ENCODE results near the gene MPEG1.

Gene MPEG1

GRCh38 chr11:59216641-59217564 is 4.2 kb upstream of the MPEG1 start:
- DNase-seq (ENCODE audit: low read depth) = no peak

- DNase-seq (ENCODE audit: low read depth) = no peak
Measured at GRCh38 chr11:59214141-59214893, 1.6 kb upstream of the MPEG1 start.

GRCh38 chr11:59212222-59212621 is 505 bp downstream of the MPEG1 start:
- no peak for DNase-seq (ENCODE audit: low read depth)

- no peak for DNase-seq (ENCODE audit: low read depth)
Measured at GRCh38 chr11:59208956-59209355, 3.8 kb downstream of the MPEG1 start.

- DNase-seq (ENCODE audit: low read depth) = no peak
Measured at GRCh38 chr11:59207988-59208451, 4.7 kb downstream of the MPEG1 start.

GRCh38 chr11:59206635-59207034 is 6.1 kb downstream of the MPEG1 start:
- DNase-seq (ENCODE audit: low read depth) = no peak

- no peak for DNase-seq (ENCODE audit: low read depth)
Measured at GRCh38 chr11:59205648-59206047, 7.1 kb downstream of the MPEG1 start.

- DNase-seq (ENCODE audit: low read depth) = no peak
Measured at GRCh38 chr11:59204746-59205145, 8.0 kb downstream of the MPEG1 start.

GRCh38 chr11:59201353-59201752 is 11.4 kb downstream of the MPEG1 start:
- DNase-seq (ENCODE audit: low read depth) = no peak

- DNase-seq (ENCODE audit: low read depth) = no peak
Measured at GRCh38 chr11:59200423-59200746, 12.3 kb downstream of the MPEG1 start.

GRCh38 chr11:59199546-59200422 is 12.9 kb downstream of the MPEG1 start:
- no peak for DNase-seq (ENCODE audit: low read depth)

- no peak for DNase-seq (ENCODE audit: low read depth)
Measured at GRCh38 chr11:59198726-59199125, 14.0 kb downstream of the MPEG1 start.

GRCh38 chr11:59197991-59198390 is 14.7 kb downstream of the MPEG1 start:
- DNase-seq (ENCODE audit: low read depth) = no peak

- DNase-seq (ENCODE audit: low read depth) = no peak
Measured at GRCh38 chr11:59196777-59197176, 15.9 kb downstream of the MPEG1 start.

GRCh38 chr11:59195586-59195985 is 17.1 kb downstream of the MPEG1 start:
- no peak for DNase-seq (ENCODE audit: low read depth)

GRCh38 chr11:59193587-59194130 is 19.1 kb downstream of the MPEG1 start:
- DNase-seq (ENCODE audit: low read depth) = no peak

GRCh38 chr11:59192446-59193020 is 20.2 kb downstream of the MPEG1 start:
- DNase-seq (ENCODE audit: low read depth) = no peak

GRCh38 chr11:59191890-59192289 is 20.8 kb downstream of the MPEG1 start:
- DNase-seq (ENCODE audit: low read depth) = no peak

- no peak for DNase-seq (ENCODE audit: low read depth)
Measured at GRCh38 chr11:59191095-59191494, 21.6 kb downstream of the MPEG1 start.

GRCh38 chr11:59189986-59190385 is 22.7 kb downstream of the MPEG1 start:
- DNase-seq (ENCODE audit: low read depth) = no peak

- DNase-seq (ENCODE audit: low read depth) = no peak
Measured at GRCh38 chr11:59188954-59189353, 23.8 kb downstream of the MPEG1 start.

GRCh38 chr11:59187587-59187986 is 25.1 kb downstream of the MPEG1 start:
- no peak for DNase-seq (ENCODE audit: low read depth)

Data from HS-27A (cell line).